Esophagus squamous epithelium (tissue), 4 donors: Measurements from ENCODE around the gene PICK1.

Experiments used
- POLR2A ChIP-seq, 4 donors: fragments of 450-650 bp; IDR thresholded peaks; one replicate each; pipeline ENCODE4 v1.6.1; 2017; ENCODE audit warnings: antibody characterized with exemption in 4 of 4, mild to moderate bottlenecking in 4 of 4, moderate library complexity in 3 of 4
- TF ChIP-seq, protein P1 (sequence below), 6 experiments: fragments of 450-650 bp in 4 of 6; fragments of 200-600 bp in 2 of 6; sonication (generic) in 2 of 6; IDR thresholded peaks; one replicate each; pipeline ENCODE4 v1.5.1; 2016 to 2019; ENCODE audit warnings: antibody characterized with exemption in 6 of 6, mild to moderate bottlenecking in 4 of 6, moderate library complexity in 4 of 6

- TF ChIP-seq, protein P1, sequence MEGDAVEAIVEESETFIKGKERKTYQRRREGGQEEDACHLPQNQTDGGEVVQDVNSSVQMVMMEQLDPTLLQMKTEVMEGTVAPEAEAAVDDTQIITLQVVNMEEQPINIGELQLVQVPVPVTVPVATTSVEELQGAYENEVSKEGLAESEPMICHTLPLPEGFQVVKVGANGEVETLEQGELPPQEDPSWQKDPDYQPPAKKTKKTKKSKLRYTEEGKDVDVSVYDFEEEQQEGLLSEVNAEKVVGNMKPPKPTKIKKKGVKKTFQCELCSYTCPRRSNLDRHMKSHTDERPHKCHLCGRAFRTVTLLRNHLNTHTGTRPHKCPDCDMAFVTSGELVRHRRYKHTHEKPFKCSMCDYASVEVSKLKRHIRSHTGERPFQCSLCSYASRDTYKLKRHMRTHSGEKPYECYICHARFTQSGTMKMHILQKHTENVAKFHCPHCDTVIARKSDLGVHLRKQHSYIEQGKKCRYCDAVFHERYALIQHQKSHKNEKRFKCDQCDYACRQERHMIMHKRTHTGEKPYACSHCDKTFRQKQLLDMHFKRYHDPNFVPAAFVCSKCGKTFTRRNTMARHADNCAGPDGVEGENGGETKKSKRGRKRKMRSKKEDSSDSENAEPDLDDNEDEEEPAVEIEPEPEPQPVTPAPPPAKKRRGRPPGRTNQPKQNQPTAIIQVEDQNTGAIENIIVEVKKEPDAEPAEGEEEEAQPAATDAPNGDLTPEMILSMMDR (IDR thresholded peaks at IDR 0.05): no peak
- TF ChIP-seq POLR2A (IDR thresholded peaks at IDR 0.05): no peak
These were observed 30.8 kb upstream of the PICK1 start for GRCh38 chr22:38026130-38027111.
